PFSK-1 (cell line): ENCODE results near the gene NFKBIL1.

Experiments
- FOXP2 ChIP-seq: optimal IDR thresholded peaks from 2 replicates; pipeline ENCODE3; 2011; ENCODE audit warnings: borderline replicate concordance, control low read depth, inconsistent platforms; ENCODE audit not compliant: insufficient read depth; ENCODE audit errors: extremely low read length, extremely low read depth
- POLR2AphosphoS5 ChIP-seq: IDR thresholded peaks from 2 replicates; pipeline ENCODE4 v1.6.1; 2012; ENCODE audit warnings: low read depth, mild to moderate bottlenecking, control low read depth, low read length, moderate library complexity
- SIN3A ChIP-seq: IDR thresholded peaks from 2 replicates; pipeline ENCODE4 v1.6.1; 2012; ENCODE audit warnings: mild to moderate bottlenecking, low read length, moderate library complexity, borderline replicate concordance; ENCODE audit not compliant: insufficient read depth
- TAF1 ChIP-seq: IDR thresholded peaks from 2 replicates; pipeline ENCODE4 v1.6.1; 2012; ENCODE audit warnings: low read length, control low read depth, borderline replicate concordance; ENCODE audit not compliant: insufficient read depth
- TF ChIP-seq, protein P1 (sequence below), 2 experiments: IDR thresholded peaks; 2 replicates each; pipeline versions ENCODE4 v1.6.1 to v1.8.0; 2011 to 2012; ENCODE audit warnings: low read depth in 2 of 2, low read length in 2 of 2, control low read depth in 1 of 2, inconsistent platforms in 1 of 2, mild to moderate bottlenecking in 1 of 2, moderate library complexity in 1 of 2; ENCODE audit not compliant: insufficient read depth in 1 of 2

DNA sequence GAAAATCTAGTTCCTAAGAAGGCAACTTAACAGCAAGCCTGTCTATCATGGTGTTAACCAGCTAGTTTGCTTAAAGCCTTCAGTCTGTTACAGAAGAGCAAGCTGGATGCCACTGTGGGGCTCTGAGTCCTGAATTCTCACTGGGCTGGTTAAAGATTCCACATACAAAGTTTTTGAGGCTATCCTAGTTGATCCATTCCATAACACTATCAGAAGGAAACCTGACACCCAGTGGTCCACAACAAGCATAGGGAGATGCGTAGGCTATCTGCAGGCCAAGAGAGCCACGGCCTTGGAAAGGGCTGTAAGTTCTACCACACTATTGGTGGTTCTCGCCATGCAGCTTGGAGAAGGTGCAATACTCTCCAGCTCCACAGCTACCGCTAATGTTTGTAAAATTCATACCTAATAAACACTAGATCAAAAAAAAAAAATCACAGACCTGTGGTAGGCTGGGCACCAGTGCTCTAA, 19.1 kb upstream of the NFKBIL1 start:
- TF ChIP-seq POLR2AphosphoS5 (no peak; the same call in 1 of the 2 replicates), TAF1 (no peak), FOXP2 (no peak), SIN3A (no peak)
- TF ChIP-seq, protein P1, sequence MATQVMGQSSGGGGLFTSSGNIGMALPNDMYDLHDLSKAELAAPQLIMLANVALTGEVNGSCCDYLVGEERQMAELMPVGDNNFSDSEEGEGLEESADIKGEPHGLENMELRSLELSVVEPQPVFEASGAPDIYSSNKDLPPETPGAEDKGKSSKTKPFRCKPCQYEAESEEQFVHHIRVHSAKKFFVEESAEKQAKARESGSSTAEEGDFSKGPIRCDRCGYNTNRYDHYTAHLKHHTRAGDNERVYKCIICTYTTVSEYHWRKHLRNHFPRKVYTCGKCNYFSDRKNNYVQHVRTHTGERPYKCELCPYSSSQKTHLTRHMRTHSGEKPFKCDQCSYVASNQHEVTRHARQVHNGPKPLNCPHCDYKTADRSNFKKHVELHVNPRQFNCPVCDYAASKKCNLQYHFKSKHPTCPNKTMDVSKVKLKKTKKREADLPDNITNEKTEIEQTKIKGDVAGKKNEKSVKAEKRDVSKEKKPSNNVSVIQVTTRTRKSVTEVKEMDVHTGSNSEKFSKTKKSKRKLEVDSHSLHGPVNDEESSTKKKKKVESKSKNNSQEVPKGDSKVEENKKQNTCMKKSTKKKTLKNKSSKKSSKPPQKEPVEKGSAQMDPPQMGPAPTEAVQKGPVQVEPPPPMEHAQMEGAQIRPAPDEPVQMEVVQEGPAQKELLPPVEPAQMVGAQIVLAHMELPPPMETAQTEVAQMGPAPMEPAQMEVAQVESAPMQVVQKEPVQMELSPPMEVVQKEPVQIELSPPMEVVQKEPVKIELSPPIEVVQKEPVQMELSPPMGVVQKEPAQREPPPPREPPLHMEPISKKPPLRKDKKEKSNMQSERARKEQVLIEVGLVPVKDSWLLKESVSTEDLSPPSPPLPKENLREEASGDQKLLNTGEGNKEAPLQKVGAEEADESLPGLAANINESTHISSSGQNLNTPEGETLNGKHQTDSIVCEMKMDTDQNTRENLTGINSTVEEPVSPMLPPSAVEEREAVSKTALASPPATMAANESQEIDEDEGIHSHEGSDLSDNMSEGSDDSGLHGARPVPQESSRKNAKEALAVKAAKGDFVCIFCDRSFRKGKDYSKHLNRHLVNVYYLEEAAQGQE (IDR thresholded peaks at IDR 0.05; ENCODE audit: insufficient read depth in 1 of 2, low read depth in 2 of 2, low read length in 2 of 2), result no peak
